VCaP (cell line): ENCODE data around the gene ANKRD17.
A peak's percentile ranks its signal among the peaks of the same experiment; 100 is the strongest.

Experiments
- H3K27ac ChIP-seq: fragments of 450-650 bp; 2 replicates; pipeline ENCODE4 v1.5.1; 2017
- TF ChIP-seq, protein P1 (sequence below): fragments of 450-650 bp; conservative IDR thresholded peaks from 2 replicates; pipeline ENCODE4 v1.5.1; 2017; ENCODE audit warnings: mild to moderate bottlenecking, moderate library complexity

Gene ANKRD17

DNA sequence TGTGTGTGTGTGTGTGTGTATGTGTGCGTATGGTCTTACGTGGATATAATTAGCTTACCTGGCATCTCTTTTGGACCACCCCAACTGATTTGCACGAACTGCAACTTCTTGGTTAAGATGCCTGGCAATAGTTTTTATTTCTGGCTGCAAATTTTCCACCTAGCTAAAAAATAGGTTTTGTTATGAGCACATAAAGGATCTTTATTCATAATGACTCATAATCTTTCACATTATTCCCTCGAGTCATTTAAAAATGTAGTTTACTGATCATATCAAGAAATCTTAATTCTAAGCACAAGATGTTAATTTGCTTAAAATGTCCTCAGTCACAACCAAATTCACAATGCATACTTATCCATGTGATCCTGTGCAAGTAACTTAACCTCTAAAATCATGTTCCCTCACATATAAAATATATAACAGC, 190.6 kb downstream of the ANKRD17 start:
- peak overlapping the region; percentile 94 for H3K27ac ChIP-seq
- TF ChIP-seq, protein P1, sequence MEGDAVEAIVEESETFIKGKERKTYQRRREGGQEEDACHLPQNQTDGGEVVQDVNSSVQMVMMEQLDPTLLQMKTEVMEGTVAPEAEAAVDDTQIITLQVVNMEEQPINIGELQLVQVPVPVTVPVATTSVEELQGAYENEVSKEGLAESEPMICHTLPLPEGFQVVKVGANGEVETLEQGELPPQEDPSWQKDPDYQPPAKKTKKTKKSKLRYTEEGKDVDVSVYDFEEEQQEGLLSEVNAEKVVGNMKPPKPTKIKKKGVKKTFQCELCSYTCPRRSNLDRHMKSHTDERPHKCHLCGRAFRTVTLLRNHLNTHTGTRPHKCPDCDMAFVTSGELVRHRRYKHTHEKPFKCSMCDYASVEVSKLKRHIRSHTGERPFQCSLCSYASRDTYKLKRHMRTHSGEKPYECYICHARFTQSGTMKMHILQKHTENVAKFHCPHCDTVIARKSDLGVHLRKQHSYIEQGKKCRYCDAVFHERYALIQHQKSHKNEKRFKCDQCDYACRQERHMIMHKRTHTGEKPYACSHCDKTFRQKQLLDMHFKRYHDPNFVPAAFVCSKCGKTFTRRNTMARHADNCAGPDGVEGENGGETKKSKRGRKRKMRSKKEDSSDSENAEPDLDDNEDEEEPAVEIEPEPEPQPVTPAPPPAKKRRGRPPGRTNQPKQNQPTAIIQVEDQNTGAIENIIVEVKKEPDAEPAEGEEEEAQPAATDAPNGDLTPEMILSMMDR, result no peak

DNA sequence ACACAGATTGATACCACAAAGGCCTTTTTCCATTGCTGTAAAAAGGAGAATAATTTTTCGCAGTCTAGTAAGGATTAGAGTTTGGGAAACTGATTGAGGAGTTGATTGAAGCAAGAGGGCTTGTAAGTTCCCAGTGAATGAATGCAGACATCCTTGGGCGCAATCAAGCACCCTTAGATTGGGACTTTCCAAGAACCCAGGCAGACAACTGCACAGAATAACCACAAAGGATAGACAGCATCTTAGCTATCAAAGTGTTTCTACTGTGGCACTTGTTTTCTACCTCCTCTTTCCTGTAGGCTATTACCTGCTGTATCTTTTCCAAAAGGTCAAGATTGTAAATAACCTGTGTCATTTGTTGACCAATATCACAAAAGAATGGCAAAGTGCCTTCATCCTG, 191.7 kb downstream of the ANKRD17 start:
- TF ChIP-seq, protein P1, result no peak
- peak overlapping the region; percentile 94 for H3K27ac ChIP-seq

DNA sequence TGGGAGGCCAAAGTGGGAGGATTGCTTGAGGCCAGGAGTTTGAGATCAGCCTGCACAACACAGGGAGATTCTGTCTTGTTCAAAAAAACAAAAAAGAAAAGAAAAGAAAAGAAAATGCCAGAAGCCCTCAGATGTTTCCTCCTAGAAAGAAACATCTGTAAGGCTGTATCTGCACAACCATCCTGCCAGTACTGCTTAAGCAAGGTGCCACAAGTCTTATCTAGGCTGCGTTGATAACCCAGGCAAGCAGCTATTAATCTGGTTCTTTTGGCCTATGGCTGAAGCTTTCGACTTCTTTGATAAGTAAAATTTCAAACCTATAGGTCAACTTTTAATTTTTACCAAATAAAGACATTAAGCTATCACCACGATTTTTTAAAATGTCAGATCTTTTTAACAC, 192.2 kb downstream of the ANKRD17 start:
- H3K27ac ChIP-seq, result peak overlapping the region; percentile 94
- TF ChIP-seq, protein P1, result no peak

DNA sequence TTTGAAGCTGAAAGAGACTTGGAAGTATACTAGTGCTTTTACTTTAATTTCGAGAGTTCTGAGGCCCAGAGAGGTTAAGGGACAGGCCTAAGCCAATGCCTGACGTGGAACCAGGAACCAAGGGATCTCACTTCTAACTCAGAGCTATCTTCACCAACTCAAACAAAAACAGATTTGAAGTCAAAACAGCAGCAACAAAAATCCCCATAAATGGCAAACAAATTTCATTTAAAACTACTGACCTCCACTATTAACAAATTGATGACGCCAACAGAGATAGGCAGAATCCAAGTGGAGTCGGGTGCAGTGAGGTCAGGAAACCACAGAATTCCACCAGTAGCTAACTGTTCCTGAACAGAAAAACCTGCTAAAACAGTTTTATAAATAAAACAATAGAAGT, 194.1 kb downstream of the ANKRD17 start:
- TF ChIP-seq, protein P1, result no peak
- H3K27ac ChIP-seq, result no peak overlapping the region

DNA sequence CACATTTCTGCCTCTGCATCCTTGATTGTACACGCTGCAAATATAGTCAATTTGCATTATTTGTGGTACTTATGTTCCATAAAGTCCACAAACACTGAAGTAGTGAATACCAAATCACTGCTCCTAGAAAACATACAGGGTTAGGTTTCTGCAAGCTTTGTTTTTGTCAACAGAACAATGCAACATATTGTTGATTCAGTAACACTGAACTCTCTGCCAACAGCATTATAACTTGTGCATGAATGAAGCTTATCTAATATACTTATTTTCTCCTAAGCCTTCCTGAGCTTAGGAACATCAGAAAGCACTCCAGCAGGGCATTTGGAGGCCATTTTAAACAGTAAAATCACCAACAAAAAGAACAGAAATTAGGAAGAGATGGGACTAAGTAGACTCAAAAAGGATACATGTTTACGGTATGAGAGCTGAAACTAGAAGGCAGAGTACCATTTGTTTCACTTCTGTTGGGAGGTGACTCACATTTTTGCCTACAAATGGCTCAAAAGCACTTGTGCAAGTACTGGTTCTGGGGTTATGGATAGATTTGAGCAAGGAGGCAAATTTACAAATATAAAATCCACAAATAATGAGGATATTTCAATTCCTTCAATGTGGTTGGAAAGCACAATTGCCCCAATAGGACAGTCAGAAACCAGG, 203.2 kb downstream of the ANKRD17 start:
- H3K27ac ChIP-seq, result no peak overlapping the region
- TF ChIP-seq, protein P1, result no peak

DNA sequence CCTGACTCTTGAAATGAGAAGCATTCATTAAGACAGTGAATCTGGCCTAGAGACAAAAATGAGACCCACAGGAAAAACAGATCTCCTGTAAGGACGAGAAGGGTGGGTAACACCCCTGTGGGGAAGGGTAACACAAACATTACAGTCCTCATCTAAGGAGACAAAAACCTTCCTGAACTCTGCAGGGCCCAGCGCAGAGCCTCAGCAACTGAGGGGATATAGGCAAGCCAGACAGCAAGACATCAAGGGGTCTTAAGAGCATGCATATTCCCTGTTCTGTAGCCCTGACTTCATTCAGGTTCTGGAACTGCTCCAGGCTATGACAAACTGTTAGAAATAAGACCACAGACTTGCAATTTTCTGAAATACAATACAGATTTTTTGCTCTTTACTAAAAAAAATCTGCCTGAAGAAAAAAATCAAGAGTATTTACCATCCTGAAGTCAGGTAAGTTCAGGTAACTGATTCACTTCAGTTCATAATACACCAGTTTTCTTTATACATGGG, 204.6 kb downstream of the ANKRD17 start:
- TF ChIP-seq, protein P1, result no peak
- no peak overlapping the region for H3K27ac ChIP-seq

DNA sequence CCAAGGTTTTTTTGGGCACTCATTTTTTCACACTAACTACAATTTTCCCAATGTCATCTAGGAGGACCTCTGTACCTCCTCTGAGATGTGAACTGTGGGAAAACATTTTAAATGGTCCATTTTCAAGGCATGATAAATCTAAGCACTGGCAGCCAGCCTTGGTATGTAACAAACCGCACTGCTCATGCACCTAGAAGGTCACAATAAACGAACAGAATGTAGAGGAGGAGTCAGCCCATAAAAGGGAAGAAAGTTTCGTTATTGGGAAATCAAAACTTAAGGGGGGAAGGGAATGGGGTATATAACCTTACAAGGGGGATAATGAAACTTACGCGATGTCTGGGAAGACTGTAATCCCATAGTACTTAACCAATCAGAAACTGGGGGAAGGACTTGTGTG, 205.5 kb downstream of the ANKRD17 start:
- TF ChIP-seq, protein P1, result no peak
- H3K27ac ChIP-seq, result no peak overlapping the region
